OCI-LY3 (cell line): ENCODE results near the gene CALCR.

ENCODE experiments used
- H2AFZ ChIP-seq: fragments of 200-600, 300-600 bp; shearing (Covaris generic); 2 replicates; pipeline ENCODE4 v1.6.0; 2014; ENCODE audit warnings: antibody characterized with exemption, low read depth, low read length
- H3K27ac ChIP-seq: fragments of 200-600, 300-600 bp; sonication (generic); 2 replicates; pipeline ENCODE4 v1.5.1; 2014; ENCODE audit warnings: mild to moderate bottlenecking, low read length, moderate library complexity, mixed read lengths
- H3K27me3 ChIP-seq: fragments of 200-600, 300-600 bp; sonication (generic); 2 replicates; pipeline ENCODE4 v1.6.1; 2014; ENCODE audit warnings: low read depth, low read length, mixed read lengths
- H3K36me3 ChIP-seq: fragments of 200-600, 300-600 bp; sonication (generic); replicated peaks from 2 replicates; pipeline ENCODE3; 2014; ENCODE audit warnings: low read depth, low read length, mixed read lengths
- H3K4me1 ChIP-seq: fragments of 300-600, 200-600 bp; sonication (generic); 2 replicates; pipeline ENCODE4 v1.6.1; 2014; ENCODE audit warnings: low read length, mixed read lengths
- H3K4me2 ChIP-seq: fragments of 200-600, 300-600 bp; sonication (generic); 2 replicates; pipeline ENCODE4 v1.6.1; 2014; ENCODE audit warnings: low read length, mixed read lengths
- H3K4me3 ChIP-seq: fragments of 300-600, 200-600 bp; sonication (generic); 2 replicates; pipeline ENCODE4 v1.5.1; 2014; ENCODE audit warnings: antibody characterized with exemption, mild to moderate bottlenecking, low read length, moderate library complexity
- H3K79me2 ChIP-seq: fragments of 300-600, 200-600 bp; shearing (Covaris generic); 2 replicates; pipeline ENCODE4 v1.6.1; 2014; ENCODE audit warnings: mild to moderate bottlenecking, low read length, mixed read lengths
- H3K9ac ChIP-seq: fragments of 300-600, 200-600 bp; shearing (Covaris generic); 2 replicates; pipeline ENCODE4 v1.6.0; 2014; ENCODE audit warnings: mild to moderate bottlenecking, low read length, moderate library complexity
- H3K9me3 ChIP-seq: fragments of 200-600, 300-600 bp; shearing (Covaris generic); 2 replicates; pipeline ENCODE4 v1.6.1; 2014; ENCODE audit warnings: low read length, mixed read lengths; ENCODE audit not compliant: insufficient read depth
- H4K20me1 ChIP-seq: fragments of 200-600, 300-600 bp; sonication (generic); 2 replicates; pipeline ENCODE4 v1.6.1; 2016; ENCODE audit warnings: low read length, mixed read lengths; ENCODE audit not compliant: insufficient read depth
- CTCF ChIP-seq: fragments of 200-600, 300-600 bp; sonication (generic); IDR thresholded peaks from 2 replicates; pipeline ENCODE4 v1.5.1; 2014; ENCODE audit warnings: antibody characterized with exemption, low read length, low read depth
- EZH2phosphoT487 ChIP-seq: fragments of 200-600 bp; shearing (Covaris generic); IDR thresholded peaks from 2 replicates; pipeline ENCODE4 v1.6.1; 2018; ENCODE audit warnings: antibody characterized with exemption, mixed run types, low read depth

Gene CALCR

GRCh38 chr7:93392984-93393383 is 181.5 kb downstream of the CALCR start:
- Histone ChIP-seq H3K4me3 (no peak overlapping the region), H3K9me3 (no peaks in the 10 kb centered on the region), H3K27ac (no peak overlapping the region), H2AFZ (no peak overlapping the region), H3K79me2 (no peaks in the 10 kb centered on the region), H3K4me1 (no peaks in the 10 kb centered on the region), H3K27me3 (no peaks in the 10 kb centered on the region), H3K36me3 (no peaks in the 10 kb centered on the region), H4K20me1 (no peaks in the 10 kb centered on the region), H3K9ac (no peak overlapping the region), H3K4me2 (no peak overlapping the region)
- TF ChIP-seq CTCF (no peak), EZH2phosphoT487 (no peak)

- Histone ChIP-seq H3K9me3 (no peaks in the 10 kb centered on the region), H3K4me1 (no peaks in the 10 kb centered on the region), H3K9ac (no peak overlapping the region), H3K79me2 (no peaks in the 10 kb centered on the region), H3K27me3 (peaks cover 8% of the 10 kb centered on the region; the same call in 1 of the 2 replicates), H3K36me3 (no peaks in the 10 kb centered on the region), H4K20me1 (no peaks in the 10 kb centered on the region), H3K4me3 (no peak overlapping the region), H3K4me2 (no peak overlapping the region), H3K27ac (no peak overlapping the region), H2AFZ (no peak overlapping the region)
- no peak for TF ChIP-seq EZH2phosphoT487
- TF ChIP-seq CTCF: no peak
Measured at GRCh38 chr7:93390660-93391059, 183.9 kb downstream of the CALCR start.

- Histone ChIP-seq H3K27ac (no peak overlapping the region), H3K9ac (no peak overlapping the region), H3K79me2 (no peaks in the 10 kb centered on the region), H3K4me1 (peaks cover 4% of the 10 kb centered on the region; the same call in 1 of the 2 replicates), H2AFZ (no peak overlapping the region), H3K4me3 (no peak overlapping the region), H3K4me2 (no peak overlapping the region), H3K27me3 (peaks cover 13% of the 10 kb centered on the region; the same call in 1 of the 2 replicates), H4K20me1 (no peaks in the 10 kb centered on the region), H3K9me3 (no peaks in the 10 kb centered on the region), H3K36me3 (no peaks in the 10 kb centered on the region)
- no peak for TF ChIP-seq CTCF
- TF ChIP-seq EZH2phosphoT487: no peak
Measured at GRCh38 chr7:93382362-93382761, 192.2 kb downstream of the CALCR start.

- Histone ChIP-seq H3K36me3 (no peaks in the 10 kb centered on the region), H4K20me1 (no peaks in the 10 kb centered on the region), H3K79me2 (no peaks in the 10 kb centered on the region), H3K9me3 (no peaks in the 10 kb centered on the region), H3K4me2 (no peak overlapping the region), H3K9ac (no peak overlapping the region), H3K4me1 (peaks cover 4% of the 10 kb centered on the region; the same call in 1 of the 2 replicates), H3K27ac (no peak overlapping the region), H3K4me3 (no peak overlapping the region), H2AFZ (no peak overlapping the region), H3K27me3 (no peaks in the 10 kb centered on the region)
- no peak for TF ChIP-seq CTCF
- no peak for TF ChIP-seq EZH2phosphoT487
Measured at GRCh38 chr7:93378131-93378760, 196.3 kb downstream of the CALCR start.
